ENCODE results near the gene ATG14. TPM values are rescaled to one million over a fixed set of nuclear protein-coding genes. Genes with fewer than 3 reads are reported as not detected.

ATG14 gene
- total and polyA plus RNA-seq, 2 of the 8 experiments (the other 6 are each of a cell fraction or from before 2014, with no cell fraction given) = 4.9 to 10.8 TPM

DNA sequence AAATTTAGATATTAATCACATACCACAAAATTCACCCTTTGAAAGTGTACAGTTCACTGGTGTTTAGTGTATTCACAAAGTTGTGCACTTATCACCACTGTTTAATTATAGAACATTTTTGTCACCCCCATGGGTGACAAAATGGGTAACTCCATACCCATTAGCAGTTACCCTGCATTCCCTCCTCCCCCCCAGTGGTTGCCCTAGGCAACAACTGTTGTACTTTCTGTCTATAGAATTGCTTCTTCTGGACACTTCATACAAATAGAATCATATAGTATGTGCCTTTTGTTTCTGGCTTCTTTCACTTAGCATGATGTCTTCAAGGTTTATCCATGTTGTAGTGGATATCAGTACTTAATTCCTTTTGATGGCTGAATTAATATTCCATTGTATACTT lies 87.7 kb downstream of the ATG14 start:
- Histone ChIP-seq H3K27me3 (replicated peaks in 1 of 4; ENCODE audit: control insufficient read depth in 3 of 4, extremely low read depth in 1 of 4, insufficient read depth in 3 of 4, low read length in 3 of 4) (no peaks in the 10 kb centered on the region), H3K4me3 (ENCODE audit: extremely low read depth in 1 of 4, insufficient read depth in 2 of 4, low read depth in 3 of 4, low read length in 4 of 4) (no peak overlapping the region), H3K23ac (ENCODE audit: insufficient read length) (no peak overlapping the region), H3K9ac (replicated peaks in 1 of 4; ENCODE audit: extremely low read depth in 1 of 4, low read depth in 3 of 4, low read length in 3 of 4) (no peak overlapping the region), H2AK5ac (ENCODE audit: low read depth, low read length) (no peak overlapping the region), H3K79me1 (ENCODE audit: low read depth, low read length) (peaks cover 2% of the 10 kb centered on the region), H2BK5ac (ENCODE audit: low read depth, low read length) (no peak overlapping the region), H4K8ac (ENCODE audit: extremely low read depth, insufficient read depth, low read length) (no peak overlapping the region), H2BK15ac (ENCODE audit: low read length) (no peak overlapping the region), H2BK20ac (ENCODE audit: low read length) (no peak overlapping the region), H3K27ac (ENCODE audit: low read depth, low read length) (no peak overlapping the region), H3K18ac (ENCODE audit: extremely low read depth, low read length) (no peak overlapping the region), H3K4me1 (replicated peaks in 1 of 4; ENCODE audit: control insufficient read depth in 3 of 4, insufficient read depth in 4 of 4, low read length in 3 of 4) (peaks cover 0 to 4% (median 0%) of the 10 kb centered on the region in 4 experiments; a peak in 1 of 7 replicates), H2AFZ (ENCODE audit: low read length) (no peak overlapping the region), H4K20me1 (replicated peaks in 1 of 2; ENCODE audit: control insufficient read depth in 1 of 2, insufficient read depth in 2 of 2, low read length in 2 of 2) (peaks cover 0 to 5% of the 10 kb centered on the region in 2 experiments), H2BK120ac (replicated peaks; ENCODE audit: low read depth, low read length) (no peak overlapping the region), H3K4me2 (ENCODE audit: insufficient read depth in 1 of 2, low read depth in 2 of 2, low read length in 2 of 2) (no peak overlapping the region), H3K79me2 (ENCODE audit: control insufficient read depth in 1 of 2, insufficient read depth in 2 of 2, low read length in 2 of 2) (peaks cover 0 to 15% of the 10 kb centered on the region in 2 experiments; a peak in 2 of 4 replicates), H2BK12ac (ENCODE audit: low read depth, low read length) (no peak overlapping the region), H3K56ac (replicated peaks; ENCODE audit: insufficient read length, low read depth, low read length) (no peak overlapping the region), H3K9me3 (ENCODE audit: insufficient read depth in 2 of 2, low read depth in 1 of 2, low read length in 1 of 2) (no peaks in the 10 kb centered on the region), H3K36me3 (ENCODE audit: control insufficient read depth in 2 of 4, insufficient read depth in 4 of 4, low read length in 3 of 4) (no peaks in the 10 kb centered on the region), H3K23me2 (ENCODE audit: low read depth, low read length) (no peaks in the 10 kb centered on the region), H3K4ac (replicated peaks; ENCODE audit: insufficient read length, low read depth, low read length) (no peak overlapping the region), H3K14ac (ENCODE audit: insufficient read length) (no peak overlapping the region), H4K91ac (replicated peaks; ENCODE audit: insufficient read length, low read length) (no peak overlapping the region), H4K5ac (ENCODE audit: insufficient read length, low read depth, low read length) (no peak overlapping the region)
- POLR2A ChIA-PET (ENCODE audit: partially characterized antibody) = interaction anchor here (0.6 kb wide), 1 partner anchor 199 kb away, joined by 4 read pairs; no protein-coding TSS in a partner anchor
- FAIRE-seq (no peak), DNase-seq (ENCODE audit: low read depth in 1 of 2, low spot score in 2 of 2) (no peak)
- CTCF ChIA-PET (ENCODE audit: partially characterized antibody) = interaction anchor here (0.6 kb wide), 1 partner anchor 112 kb away, joined by 3 read pairs; no protein-coding TSS in a partner anchor
- TF ChIP-seq ASH2L (IDR thresholded peaks at IDR 0.05; ENCODE audit: low read length) (no peak), EGR1 (IDR thresholded peaks at IDR 0.05; ENCODE audit: borderline replicate concordance, low read depth, low read length) (no peak)

Measured in H1 (cell line).